Activated B cell treated with CpG ODN at 0.5 μM for 24 hours (primary cell): ENCODE results near the gene PLCZ1. TPM values are rescaled to one million over a fixed set of nuclear protein-coding genes. Genes with fewer than 3 reads are reported as not detected.

Source experiments
- ATAC-seq: fragments of 200-7000 bp; cut with Tn5 transposase; one replicate; pipeline ENCODE4 v1.10.0; 2021; ENCODE audit warnings: low read depth, mild to moderate bottlenecking, moderate library complexity
- CTCF ChIA-PET: fragments of 350-600 bp; sonication (Branson Sonifier 250); formaldehyde crosslinking; loops from one replicate; lab custom pipeline; 2021; ENCODE audit warnings: antibody characterized with exemption; lab: Charles Lee
- POLR2A ChIA-PET: fragments of 350-600 bp; sonication (Branson Sonifier 250); formaldehyde crosslinking; loops from one replicate; lab custom pipeline; 2021; ENCODE audit warnings: antibody characterized with exemption; lab: Charles Lee
- DNase-seq: peaks from one replicate; pipeline ENCODE4 v3.0.0; 2022
- H3K27ac Mint-ChIP-seq: one replicate; pipeline ENCODE4 v1.8.0; 2020; ENCODE audit warnings: mixed read lengths
- H3K27me3 Mint-ChIP-seq: one replicate; pipeline ENCODE4 v1.8.0; 2021; ENCODE audit warnings: mixed read lengths
- H3K36me3 Mint-ChIP-seq: one replicate; pipeline ENCODE4 v1.8.0; 2021; ENCODE audit warnings: low read depth, mixed read lengths
- H3K4me1 Mint-ChIP-seq: one replicate; pipeline ENCODE4 v1.8.0; 2021; ENCODE audit warnings: mixed read lengths
- H3K4me3 Mint-ChIP-seq: one replicate; pipeline ENCODE4 v1.8.0; 2020; ENCODE audit warnings: mild to moderate bottlenecking, mixed read lengths
- H3K9me3 Mint-ChIP-seq: one replicate; pipeline ENCODE4 v1.8.0; 2020; ENCODE audit warnings: mixed read lengths
- CTCF ChIP-seq: fragments of 200-600 bp; IDR thresholded peaks from one replicate; pipeline ENCODE4 v1.8.0; 2022; ENCODE audit warnings: antibody characterized with exemption, mild to moderate bottlenecking
- intact Hi-C: fragments of 100-400 bp; cut with micrococcal nuclease; formaldehyde crosslinking; loops from one replicate; pipeline ENCODE4 v1.15.1; 2024
- total RNA-seq: library from RNA; stranded (reverse); gene quantifications from 2 replicates; pipeline ENCODE4 v1.2.3, GENCODE V29; 2022

Gene PLCZ1
- total RNA-seq, 1 donor from 2014 or later: not detected

- Mint-ChIP-seq H3K4me1 (no peaks in the 10 kb centered on the region), H3K27me3 (no peaks in the 10 kb centered on the region), H3K4me3 (no peak overlapping the region), H3K27ac (no peak overlapping the region), H3K36me3 (no peaks in the 10 kb centered on the region), H3K9me3 (peaks cover 8% of the 10 kb centered on the region)
- ATAC-seq (no peak), DNase-seq (no peak)
- TF ChIP-seq CTCF: no peak
- intact Hi-C loops: no loop called here
- CTCF ChIA-PET: no interaction called here
- POLR2A ChIA-PET: no interaction called here
Observed at GRCh38 chr12:18652596-18652995, 85.2 kb downstream of the PLCZ1 start.

DNA sequence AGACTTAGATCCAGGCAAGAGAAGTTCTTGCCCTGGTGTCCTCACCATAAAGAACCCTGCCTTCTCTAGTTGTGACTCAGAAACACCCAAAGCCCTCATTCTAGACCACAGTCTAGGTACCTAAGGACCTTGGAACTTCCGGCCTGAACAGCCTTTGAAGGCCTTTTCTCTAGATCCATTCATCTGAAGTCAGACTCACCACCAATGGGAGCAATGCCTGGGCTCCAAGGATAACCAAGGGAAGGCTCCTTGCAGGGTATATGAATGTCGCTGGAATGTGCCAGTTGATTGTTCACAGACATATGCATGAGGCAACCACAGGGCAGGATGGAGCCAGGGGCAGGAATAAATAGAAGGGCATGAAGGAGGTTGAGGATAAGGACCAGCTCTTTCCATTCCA lies 86.3 kb downstream of the PLCZ1 start:
- H3K27me3 Mint-ChIP-seq: no peaks in the 10 kb centered on the region
- H3K9me3 Mint-ChIP-seq: peaks cover under 1% of the 10 kb centered on the region
- no peaks in the 10 kb centered on the region for H3K36me3 Mint-ChIP-seq
- ATAC-seq (no peak), DNase-seq (no peak)
- POLR2A ChIA-PET: no interaction called here
- H3K27ac Mint-ChIP-seq: no peak overlapping the region
- H3K4me1 Mint-ChIP-seq: no peaks in the 10 kb centered on the region
- no peak overlapping the region for H3K4me3 Mint-ChIP-seq
- intact Hi-C loops: no loop called here
- CTCF ChIA-PET: no interaction called here
- no peak for TF ChIP-seq CTCF

DNA sequence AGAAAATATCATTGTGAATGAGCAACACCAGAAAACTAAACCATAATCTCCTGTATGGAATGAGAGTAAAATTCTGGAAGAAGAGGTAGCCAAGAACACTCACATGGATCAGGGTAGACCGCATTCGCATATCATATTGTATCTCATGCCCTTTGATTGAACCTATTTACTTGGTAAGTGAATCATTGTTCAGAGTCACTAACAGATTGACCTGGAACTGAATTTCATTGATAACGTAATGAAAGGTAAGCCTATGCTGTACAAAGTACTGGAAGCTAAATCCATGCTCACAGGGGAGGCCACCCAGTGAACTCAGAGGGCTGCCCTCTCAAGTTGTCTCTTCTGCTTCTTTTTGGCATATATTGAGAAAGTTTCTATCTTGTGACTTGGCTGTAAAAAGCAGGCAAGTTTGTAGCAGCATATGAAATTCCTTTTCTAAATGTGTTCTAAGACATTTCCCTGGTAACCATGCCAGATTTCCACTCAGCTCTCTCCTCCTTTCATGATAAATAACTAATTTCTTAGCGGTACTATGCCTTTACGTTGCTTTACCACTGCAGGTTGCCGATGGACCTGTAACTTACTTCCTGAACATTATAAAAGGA lies 91.4 kb downstream of the PLCZ1 start:
- intact Hi-C loops: no loop called here
- DNase-seq: no peak
- ChIA-PET POLR2A (no interaction called here), CTCF (no interaction called here)
- Mint-ChIP-seq H3K27ac (no peak overlapping the region), H3K36me3 (no peaks in the 10 kb centered on the region), H3K4me3 (no peak overlapping the region), H3K9me3 (peaks cover 3% of the 10 kb centered on the region), H3K27me3 (no peaks in the 10 kb centered on the region), H3K4me1 (no peaks in the 10 kb centered on the region)
- no peak for TF ChIP-seq CTCF
- ATAC-seq: no peak

DNA sequence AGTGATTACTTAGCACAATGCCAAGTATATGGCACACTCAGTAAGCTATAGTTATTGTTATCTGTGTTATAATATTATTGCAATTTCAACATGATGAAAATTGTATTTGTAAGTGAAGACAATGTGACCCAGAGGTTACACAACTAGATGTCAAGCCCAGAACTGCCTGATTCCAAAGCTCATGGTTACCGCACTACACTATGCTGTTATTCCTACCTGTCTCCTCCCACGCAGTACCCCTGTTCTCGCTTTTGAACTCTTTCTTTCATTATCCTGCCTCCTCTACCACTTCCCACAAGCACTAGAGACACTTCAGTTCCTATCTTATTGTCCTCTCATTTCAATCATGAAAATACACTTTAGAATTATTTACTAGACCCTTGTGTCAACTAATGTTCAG lies 93.2 kb downstream of the PLCZ1 start:
- TF ChIP-seq CTCF: no peak
- peaks cover 5% of the 10 kb centered on the region for H3K9me3 Mint-ChIP-seq
- intact Hi-C loops: no loop called here
- no peak overlapping the region for H3K4me3 Mint-ChIP-seq
- ATAC-seq (no peak), DNase-seq (no peak)
- H3K4me1 Mint-ChIP-seq: no peaks in the 10 kb centered on the region
- POLR2A ChIA-PET: no interaction called here
- CTCF ChIA-PET: no interaction called here
- no peak overlapping the region for H3K27ac Mint-ChIP-seq
- no peaks in the 10 kb centered on the region for H3K36me3 Mint-ChIP-seq
- H3K27me3 Mint-ChIP-seq: no peaks in the 10 kb centered on the region

- H3K27me3 Mint-ChIP-seq: no peaks in the 10 kb centered on the region
- H3K27ac Mint-ChIP-seq: no peak overlapping the region
- DNase-seq: no peak
- ATAC-seq: no peak
- no peaks in the 10 kb centered on the region for H3K4me1 Mint-ChIP-seq
- peaks cover 5% of the 10 kb centered on the region for H3K9me3 Mint-ChIP-seq
- ChIA-PET CTCF (no interaction called here), POLR2A (no interaction called here)
- no peaks in the 10 kb centered on the region for H3K36me3 Mint-ChIP-seq
- H3K4me3 Mint-ChIP-seq: no peak overlapping the region
- intact Hi-C loops: no loop called here
- no peak for TF ChIP-seq CTCF
Observed at GRCh38 chr12:18643681-18644080, 94.1 kb downstream of the PLCZ1 start.
